ENCODE results near the gene TMEM238.

The TMEM238 gene

DNA sequence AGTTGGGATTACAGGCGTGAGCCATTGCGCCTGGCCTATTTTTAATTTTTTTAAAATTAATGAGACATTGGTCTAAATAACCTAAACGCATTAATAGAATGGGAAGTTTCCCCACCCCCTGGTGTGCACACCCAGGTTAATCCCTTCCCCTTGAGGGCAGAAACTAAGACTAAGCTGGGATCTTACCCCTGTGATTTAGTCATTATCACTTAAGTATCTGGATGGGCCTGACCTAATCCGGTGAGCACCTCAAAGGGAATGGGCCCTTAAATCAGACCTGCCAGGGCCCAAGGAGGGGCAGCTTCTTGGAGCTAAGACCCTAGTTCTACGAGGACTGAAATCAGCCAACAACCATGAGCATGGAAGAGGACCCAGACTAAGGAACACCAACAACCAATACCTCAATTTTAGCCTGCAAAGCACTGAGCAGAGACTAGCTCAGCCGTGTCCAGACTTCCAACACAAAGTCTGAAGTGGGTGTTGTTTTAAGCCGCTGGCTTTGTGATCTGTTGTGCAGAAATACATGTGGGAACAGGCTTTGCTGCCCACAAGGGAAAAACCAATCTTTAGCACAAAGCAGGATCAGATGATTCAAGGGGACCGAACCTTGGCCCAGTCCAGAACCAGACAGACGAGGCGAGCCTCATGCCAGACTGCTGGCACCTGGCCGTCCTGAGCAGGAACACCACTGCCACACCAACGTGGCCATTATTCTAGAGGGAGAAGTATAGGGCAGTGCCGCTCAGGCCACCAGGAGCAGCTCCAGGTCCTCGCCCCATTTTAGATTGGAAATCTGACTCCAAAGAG is 16.4 kb upstream of the TMEM238 start:
- no peak for DNase-seq

DNA sequence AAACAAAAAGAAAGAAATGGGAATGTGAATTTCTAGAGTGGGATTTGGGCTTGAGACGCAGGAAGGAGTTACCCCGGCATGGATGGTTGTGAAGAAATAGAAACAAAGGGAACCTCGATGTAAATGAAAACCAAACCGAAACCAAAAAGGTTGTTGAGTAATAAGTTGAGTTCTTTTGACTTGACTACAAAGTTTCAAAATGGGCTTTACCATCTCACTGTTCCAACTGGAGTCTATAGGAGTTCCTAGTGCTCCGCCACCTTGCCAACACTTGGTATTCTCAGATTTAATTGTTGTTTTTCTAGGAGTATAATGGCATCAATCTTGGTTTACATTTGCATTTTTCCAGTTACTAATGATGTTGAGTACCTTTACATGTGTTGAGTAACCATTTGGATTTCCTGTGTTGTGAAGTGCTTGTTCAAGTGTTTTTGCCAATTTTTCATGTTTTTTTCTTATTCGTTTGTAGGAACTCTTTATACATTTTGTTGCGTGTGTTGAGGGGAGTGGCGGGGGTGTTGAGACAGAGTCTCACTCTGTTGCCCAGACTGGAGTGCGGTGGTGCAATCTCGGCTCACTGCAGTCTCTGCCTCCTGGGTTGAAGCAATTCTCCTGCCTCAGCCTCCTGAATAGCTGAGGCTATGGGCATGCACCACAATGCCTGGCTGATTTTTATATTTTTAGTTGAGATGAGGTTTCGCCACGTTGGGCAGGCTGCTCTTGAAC is 14.3 kb upstream of the TMEM238 start:
- DNase-seq: no peak

DNA sequence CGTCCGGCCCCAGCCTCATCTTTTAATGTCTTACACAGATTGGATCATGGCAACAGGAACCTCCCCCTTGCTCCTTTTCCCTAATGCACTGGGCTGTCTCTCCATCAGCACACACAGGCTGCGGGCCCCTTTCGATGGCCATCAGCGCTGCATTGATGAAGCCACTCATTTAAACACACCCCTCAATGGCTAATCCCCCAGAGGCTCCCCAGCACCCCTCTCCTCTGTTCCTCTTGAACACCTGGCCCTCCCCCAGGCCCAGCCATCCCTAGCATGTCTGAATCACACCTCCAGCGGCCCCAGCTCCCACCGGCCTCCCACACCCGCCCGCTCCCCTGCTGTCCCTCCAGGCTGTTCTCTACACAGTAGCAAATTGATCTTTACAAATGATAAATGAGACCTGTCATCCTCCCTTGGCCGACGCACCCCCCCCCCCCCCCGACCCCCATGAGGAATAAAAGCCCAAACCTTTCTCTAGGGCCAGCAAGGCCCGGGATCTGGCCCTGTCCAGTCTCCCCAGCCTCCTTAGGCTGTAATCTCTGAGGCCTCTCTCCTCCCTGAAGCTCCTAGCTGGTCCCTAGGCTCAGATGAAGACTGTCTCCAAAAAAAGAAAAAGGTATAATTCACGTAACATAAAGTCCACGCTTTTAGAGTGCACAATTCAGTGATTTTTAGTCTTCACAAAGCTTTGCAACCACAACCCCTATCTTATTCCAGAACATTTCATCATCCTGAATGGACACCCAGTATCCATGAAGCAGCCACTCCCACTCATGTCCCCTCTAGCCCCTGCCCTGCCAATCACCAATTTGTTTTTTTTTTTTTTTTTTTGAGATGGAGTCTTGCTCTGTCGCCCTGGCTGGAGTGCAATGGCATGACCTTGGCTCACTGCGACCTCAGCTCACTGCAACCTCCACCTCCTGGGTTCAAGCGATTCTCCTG is 9.0 kb upstream of the TMEM238 start:
- no peak for DNase-seq

DNA sequence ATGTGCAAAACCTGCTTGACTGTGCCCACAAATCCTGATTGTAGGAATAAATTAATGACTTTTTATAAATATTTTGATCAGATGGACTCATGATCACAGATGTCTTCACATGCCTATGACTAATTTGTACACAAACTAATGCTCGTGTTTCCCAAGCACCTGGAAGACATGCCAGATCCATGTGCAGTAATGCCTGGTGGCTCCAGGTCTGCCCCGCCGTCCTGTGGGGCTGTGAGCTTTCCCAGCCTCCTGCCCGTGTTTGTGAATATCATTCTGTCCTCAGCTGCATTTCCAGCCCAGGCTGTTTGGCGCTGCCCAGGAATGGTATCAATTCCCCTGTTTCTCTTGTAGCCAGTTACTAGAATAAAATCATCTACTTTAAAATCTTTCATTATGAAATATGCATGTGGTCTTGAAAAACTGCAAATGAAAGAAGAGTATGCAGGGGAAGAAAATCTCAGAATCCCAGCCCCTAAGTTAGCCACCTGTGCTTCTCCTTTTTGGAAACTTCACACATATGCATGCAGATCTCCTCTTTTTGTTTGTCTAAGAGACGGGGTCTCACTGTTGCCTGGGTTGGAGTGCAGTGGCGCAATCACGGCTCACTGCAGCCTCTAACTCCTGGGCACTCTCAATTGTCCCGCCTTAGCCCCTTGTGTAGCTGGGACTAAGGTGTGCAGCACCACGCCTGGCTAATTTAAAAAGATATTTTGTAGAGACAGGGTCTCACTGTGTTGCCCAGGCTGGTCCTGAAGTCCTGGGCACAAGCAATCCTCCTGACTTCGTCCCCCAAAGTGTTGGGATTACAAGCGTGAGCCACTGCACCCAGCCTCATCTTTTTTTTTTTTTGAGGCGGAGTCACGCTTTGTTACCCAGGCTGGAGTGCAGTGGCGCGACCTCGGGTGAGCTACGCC is 7.9 kb upstream of the TMEM238 start:
- DNase-seq: no peak

DNA sequence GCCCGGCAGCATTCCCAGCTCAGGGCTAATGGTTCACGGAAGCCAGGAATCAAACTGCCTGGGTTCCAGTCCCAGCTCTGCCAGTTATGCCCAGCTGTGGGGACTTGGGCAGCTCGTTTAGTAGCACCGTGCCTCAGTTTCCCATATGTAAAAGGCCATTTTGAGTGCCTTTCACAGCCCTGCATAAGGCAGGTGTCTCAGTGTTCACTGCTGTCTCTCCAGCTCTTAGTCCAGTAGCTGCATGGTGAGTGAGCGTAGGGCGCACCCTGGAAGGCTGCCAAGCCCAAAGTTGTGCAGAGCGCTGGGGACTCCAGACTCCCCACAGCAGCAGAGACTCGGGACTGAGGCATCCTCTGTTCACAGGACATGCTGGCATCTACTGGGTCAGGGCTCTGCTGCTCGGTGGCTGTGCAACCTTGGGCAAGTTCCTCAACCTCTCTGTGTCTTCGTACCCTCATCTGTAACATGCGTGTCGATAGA is 7.1 kb upstream of the TMEM238 start:
- no peak for DNase-seq

DNA sequence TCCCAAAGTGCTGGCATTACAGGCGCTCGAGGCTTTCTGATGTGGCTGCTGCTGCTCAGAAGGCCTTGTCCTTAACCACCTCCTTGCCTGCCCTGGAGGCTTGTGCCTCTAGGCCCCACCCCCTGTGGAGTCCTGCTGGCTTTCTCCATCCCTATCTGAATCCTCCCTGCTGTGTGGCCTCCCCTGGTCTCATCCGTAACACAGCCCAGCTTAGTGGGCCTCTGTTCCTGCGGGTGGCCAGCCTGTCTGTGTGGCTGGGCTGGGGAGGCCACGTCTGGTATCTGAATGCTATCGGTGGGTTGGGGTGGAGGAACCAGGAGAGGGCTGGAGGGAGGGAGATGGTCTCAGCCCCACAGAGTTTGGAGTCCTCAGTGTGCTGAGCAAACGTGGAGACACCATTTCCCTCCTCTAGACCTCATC is 6.4 kb upstream of the TMEM238 start:
- DNase-seq: no peak

DNA sequence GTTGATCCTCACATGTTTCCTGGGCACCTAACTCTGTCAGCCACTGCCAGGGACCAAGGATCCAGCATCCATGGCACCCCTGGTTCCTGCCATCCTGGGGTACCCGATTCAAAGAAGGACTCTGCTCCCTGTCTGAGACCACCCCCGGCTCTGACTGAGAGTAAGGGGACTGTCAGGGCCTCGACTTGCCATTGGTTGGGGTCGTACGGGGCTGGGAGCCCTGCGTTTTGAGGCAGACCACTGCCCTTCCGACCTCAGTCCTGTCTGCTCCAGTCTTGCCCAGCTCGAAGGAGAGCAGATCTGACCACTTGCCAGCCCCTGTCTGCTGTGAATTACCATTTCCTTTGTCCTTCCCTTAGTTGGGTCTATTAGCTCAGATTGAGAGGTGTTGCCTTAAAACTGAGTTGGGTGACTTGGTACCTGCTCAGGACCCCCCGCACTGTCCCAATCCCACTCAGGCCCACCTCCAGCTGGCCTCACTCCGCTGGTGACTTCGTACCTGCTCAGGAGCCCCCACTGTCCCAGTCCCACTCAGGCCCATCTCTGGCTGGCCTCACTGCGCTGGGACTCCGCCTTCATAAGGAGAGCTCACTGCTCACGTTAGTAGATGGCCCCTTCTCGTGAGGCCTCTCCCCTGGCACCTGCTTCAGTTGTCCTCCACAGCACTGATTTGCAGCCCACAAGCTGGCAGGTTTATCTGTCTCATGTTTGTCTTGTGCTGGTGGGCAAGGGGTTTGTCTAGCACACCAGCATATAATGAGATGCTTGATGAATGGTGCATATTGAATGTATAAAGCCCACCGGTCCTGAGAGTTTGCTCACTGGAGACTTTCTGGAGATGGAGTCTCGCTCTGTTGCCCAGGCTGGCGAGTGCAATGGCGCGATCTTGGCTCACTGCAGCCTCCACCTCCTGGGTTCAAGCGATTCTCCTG is 5.6 kb upstream of the TMEM238 start:
- DNase-seq: no peak

DNA sequence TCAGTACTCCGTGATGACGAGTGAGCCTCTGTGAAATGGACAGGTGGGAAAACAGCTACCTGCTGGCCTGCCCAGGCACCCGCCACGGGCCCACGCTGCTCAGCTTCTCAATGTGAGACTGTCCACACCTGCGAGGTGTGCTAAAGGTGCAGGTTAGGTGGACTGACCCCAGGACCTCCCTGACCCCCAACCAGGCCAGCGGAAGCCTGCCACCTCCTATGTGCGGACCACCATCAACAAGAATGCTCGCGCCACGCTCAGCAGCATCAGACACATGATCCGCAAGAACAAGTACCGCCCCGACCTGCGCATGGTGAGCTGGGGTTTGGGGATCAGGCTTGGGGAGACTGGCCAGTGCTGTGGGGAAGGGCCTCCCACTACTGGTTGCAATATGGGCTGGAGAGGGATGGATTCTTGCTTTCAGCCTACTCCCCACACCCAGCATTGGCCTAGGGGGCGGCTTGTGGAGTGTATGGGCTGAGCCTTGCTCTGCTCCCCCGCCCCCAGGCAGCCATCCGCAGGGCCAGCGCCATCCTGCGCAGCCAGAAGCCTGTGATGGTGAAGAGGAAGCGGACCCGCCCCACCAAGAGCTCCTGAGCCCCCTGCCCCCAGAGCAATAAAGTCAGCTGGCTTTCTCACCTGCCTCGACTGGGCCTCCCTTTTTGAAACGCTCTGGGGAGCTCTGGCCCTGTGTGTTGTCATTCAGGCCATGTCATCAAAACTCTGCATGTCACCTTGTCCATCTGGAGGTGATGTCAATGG is 3.8 kb upstream of the TMEM238 start:
- no peak for DNase-seq

DNA sequence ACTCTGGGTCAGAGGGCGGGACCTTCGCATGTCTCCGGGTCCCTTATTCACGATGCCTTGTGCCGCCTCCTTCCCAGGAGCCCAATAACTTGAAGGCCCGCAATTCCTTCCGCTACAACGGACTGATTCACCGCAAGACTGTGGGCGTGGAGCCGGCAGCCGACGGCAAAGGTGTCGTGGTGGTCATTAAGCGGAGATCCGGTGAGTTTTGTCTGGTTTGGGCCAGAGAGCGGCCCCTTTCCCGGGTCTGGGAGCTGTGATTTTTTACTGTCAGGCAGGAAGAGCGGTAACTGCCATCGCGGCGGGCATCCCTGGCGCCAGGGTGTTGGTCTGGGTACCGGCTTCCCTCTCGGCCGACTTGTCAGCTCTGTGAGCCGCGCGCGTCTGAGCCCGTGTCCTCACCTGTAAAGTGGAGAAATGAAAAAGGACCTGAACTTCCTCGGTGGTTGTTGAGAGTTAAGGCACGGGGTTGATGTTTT is 2.4 kb upstream of the TMEM238 start:
- DNase-seq: no peak

DNA sequence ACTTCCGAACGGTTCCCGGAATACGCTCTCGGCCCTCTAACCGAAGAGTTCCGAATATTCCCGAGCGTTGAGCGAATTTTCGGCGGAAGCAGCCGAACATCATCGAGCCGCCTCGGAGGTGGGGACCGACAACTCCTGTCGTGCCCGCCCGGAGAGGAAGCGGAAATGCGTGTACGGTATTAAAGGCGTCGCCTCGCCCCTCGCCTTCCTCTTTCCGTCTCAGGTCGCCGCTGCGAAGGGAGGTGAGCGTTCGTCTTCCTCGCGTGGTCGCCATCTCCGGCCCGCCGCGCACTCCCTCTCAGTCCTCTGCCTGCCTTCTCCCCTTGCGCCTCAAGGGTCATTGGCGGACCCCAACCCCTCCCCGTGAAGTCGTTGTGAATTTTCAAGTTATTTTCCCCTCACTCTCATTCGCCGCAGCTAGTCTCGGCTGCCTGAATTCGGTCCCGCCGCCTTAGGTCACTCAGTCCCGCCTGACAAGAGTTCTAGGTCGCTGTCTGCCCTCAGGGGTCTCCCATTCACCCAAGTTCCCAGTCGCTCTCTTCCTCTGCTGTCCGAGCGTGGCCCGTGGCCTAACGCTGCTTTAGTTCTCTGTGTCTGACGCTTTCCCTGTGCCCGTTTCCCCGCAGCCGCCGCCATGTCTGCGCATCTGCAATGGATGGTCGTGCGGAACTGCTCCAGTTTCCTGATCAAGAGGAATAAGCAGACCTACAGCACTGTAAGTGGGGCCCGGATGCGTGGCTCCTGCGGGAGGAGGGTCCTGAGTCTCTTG is 1.8 kb upstream of the TMEM238 start, which contains the start of gene RPL28:
Gene RPL28 (plus strand): TSS at position 209 of the 769 bp plus-strand sequence. CDS start 426 bp downstream, at position 635.
- peak; percentile 99 for DNase-seq

DNA sequence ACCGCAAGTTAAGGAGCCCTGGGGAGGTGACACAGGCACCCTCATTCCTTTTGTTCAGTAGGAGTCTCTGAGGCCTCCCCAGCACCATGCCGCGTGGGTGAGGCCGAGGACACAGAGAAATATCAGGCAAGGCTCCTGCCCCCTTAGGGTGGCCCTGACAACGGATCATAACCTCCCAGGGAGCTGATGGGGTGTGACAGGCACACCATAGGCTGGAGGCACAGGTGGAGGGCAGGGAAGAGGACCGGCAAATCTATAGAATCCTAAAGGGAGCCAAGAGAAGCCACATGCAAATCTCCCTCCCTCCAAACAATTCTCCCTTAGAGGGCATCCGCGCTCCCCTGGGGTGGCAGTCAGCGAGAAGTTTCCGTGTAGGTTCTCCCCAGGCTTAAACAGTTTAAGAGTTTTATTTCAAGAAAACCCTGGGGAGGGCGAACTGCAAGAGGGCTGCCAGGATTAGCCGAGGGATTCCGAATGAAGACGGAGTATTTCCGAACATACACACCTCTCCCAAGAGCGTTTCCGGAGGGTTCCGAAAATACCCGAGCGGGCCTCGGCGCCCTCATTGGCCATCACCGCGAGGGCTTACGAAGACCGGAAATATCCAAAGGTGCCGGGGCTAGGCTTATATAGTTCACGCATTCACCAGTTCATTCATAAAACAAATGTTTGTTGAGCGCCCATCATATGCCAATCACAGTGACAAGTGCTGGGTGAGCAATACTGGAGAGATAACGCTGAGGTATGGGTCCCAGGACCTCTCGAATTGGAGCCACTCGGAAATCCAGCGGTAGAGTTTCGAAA is 1.0 kb upstream of the TMEM238 start:
- peak; percentile 98 for DNase-seq

DNA sequence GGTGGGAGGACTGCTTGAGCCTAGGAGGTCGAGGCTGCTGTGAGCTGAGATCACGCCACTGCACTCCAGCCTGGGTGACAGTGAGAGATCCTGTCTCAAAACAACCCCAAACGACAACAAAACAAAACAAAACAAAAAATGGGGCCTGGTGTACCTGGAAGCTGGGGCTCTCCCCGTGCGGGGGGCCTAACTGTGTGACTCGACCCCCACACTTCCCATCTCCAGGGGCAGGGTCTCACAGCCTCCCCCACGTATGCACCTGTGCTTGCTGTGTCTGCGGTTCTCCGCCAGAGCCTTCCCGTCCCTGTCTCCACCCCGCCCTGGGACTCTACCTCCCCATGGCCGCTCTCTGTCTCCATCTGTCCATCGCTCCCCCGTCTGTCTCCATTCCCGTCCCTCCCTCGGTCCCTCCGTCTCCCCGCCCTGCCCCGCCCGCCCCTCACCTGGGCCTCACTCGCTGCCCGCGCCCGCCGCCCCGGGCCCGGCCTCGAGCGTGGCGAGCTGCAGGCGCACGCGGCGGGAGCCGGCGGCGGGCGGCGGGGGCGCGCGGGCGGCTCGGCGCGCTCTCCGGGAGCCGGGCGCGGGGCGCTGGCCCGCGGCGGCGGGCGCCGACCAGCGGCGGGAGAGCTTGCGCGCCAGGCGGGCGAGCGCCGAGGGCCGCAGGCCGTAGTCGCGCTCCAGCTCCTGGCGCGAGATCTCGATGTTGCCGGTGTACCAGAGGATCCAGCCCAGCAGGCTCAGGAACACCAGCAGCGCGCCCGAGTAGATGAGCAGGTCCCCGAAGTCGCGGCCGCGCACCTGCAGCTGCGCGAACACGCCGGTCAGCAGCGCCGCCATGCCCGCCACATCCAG is 587 bp downstream of the TMEM238 start:
- DNase-seq: peak; percentile 68

DNA sequence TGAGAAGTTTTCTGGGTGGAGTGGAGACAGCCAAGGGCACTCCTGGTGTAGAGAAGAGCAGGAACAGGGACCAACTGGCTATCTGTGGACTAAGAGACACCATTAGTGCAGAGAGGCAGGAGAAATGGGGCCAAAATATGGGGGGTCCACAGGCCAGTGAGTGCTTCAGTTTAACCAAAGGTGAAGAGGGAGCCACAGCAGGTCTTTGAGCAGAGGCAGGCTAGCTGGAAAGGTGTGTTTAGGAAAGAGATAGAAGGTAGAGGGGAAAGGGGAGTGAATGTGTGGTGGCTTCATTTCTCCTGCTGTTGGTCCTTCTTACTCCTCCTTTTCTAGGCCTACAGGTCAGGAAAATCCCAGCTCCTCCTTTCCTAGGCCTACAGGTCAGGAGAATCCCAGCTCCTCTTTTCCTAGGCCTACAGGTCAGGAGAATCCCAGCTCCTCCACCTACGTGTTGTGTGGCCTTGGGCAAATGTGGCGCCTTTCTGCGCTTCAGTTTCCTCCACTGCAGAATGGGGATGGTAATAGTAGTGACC is 1.5 kb downstream of the TMEM238 start:
- DNase-seq: no peak

DNA sequence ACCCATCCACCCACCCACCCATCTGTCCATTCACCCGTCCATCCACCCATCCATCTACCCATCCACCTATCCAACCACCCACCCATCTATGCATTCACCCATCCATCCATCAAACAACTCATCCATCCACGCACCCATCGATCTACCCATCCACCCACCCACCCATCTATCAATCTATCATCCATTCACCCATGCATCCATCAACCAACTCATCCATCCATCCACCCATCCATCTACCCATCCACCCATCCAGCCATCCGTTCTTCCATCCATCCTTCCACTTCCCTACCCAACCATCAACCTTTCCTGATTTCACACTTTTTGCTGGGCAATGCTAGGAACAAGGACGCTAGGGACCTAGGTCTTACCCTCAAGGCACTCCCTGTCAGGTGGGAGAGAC is 2.1 kb downstream of the TMEM238 start:
- DNase-seq: no peak

DNA sequence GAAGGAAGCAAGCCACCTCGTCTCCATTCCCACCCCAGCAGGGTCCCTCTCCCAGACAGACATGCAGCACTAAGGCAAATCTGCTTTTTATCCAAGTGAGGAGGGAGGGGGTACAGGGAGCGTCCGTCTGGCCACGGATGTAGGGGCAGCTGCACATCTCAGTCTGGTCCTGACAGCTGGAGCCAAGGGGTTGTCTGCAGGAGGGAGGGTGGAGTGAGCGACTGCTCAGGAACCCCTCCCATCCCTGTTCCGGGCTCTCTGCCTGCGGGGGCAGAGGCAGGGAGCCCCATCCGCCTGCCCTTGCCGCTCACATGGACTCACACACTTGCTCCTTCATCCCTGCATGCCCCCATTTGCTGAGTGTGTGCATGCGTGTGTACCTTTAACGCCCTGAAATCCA is 4.9 kb downstream of the TMEM238 start:
- DNase-seq: no peak

DNA sequence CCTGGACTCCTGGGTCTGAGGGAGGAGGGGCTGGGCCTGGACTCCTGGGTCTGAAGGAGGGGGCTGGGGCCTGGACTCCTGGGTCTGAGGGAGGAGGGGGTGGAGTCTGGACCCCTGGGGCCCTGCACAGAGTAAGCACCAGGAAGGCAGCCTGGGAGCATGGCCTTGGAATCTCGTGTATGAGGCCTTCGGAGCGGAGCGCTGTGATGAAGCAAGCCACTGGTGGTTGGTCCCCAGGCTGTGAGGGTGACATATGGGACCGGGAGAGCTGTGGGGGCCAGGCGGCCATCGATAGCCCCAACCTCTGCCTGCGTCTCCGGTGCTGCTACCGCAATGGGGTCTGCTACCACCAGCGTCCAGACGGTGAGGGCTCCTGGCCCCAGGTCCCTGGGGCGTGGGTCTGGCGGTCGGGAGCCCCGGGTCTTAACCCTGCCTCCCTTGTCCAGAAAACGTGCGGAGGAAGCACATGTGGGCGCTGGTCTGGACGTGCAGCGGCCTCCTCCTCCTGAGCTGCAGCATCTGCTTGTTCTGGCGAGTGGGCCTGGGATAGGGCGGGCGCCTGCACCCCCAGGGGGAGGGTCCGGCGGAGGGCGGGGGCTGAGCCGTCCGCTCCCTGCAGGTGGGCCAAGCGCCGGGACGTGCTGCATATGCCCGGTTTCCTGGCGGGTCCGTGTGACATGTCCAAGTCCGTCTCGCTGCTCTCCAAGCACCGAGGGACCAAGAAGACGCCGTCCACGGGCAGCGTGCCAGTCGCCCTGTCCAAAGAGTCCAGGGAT is 6.5 kb downstream of the TMEM238 start:
- no peak for DNase-seq
